PFSK-1 (cell line): ENCODE data around the gene GNB1L.

Source experiments
- FOXP2 ChIP-seq: optimal IDR thresholded peaks from 2 replicates; pipeline ENCODE3; 2011; ENCODE audit warnings: borderline replicate concordance, control low read depth, inconsistent platforms; ENCODE audit not compliant: insufficient read depth; ENCODE audit errors: extremely low read length, extremely low read depth
- POLR2AphosphoS5 ChIP-seq: IDR thresholded peaks from 2 replicates; pipeline ENCODE4 v1.6.1; 2012; ENCODE audit warnings: low read depth, mild to moderate bottlenecking, control low read depth, low read length, moderate library complexity
- REST ChIP-seq, 2 experiments: IDR thresholded peaks; 2 replicates each; pipeline versions ENCODE4 v1.6.1 to v1.8.0; 2011 to 2012; ENCODE audit warnings: low read depth in 2 of 2, low read length in 2 of 2, control low read depth in 1 of 2, inconsistent platforms in 1 of 2, mild to moderate bottlenecking in 1 of 2, moderate library complexity in 1 of 2; ENCODE audit not compliant: insufficient read depth in 1 of 2
- SIN3A ChIP-seq: IDR thresholded peaks from 2 replicates; pipeline ENCODE4 v1.6.1; 2012; ENCODE audit warnings: mild to moderate bottlenecking, low read length, moderate library complexity, borderline replicate concordance; ENCODE audit not compliant: insufficient read depth
- TAF1 ChIP-seq: IDR thresholded peaks from 2 replicates; pipeline ENCODE4 v1.6.1; 2012; ENCODE audit warnings: low read length, control low read depth, borderline replicate concordance; ENCODE audit not compliant: insufficient read depth

The GNB1L gene

GRCh38 chr22:19872779-19873137 is 18.1 kb upstream of the GNB1L start:
- TF ChIP-seq REST (IDR thresholded peaks at IDR 0.05; ENCODE audit: insufficient read depth in 1 of 2, low read depth in 2 of 2, low read length in 2 of 2): no peak

- TF ChIP-seq REST (IDR thresholded peaks at IDR 0.05; ENCODE audit: insufficient read depth in 1 of 2, low read depth in 2 of 2, low read length in 2 of 2): no peak
- TF ChIP-seq FOXP2: no peak
- no peak for TF ChIP-seq SIN3A
- no peak for TF ChIP-seq TAF1
- no peak for TF ChIP-seq POLR2AphosphoS5
Observed at GRCh38 chr22:19871845-19872778, 17.4 kb upstream of the GNB1L start.

- TF ChIP-seq REST (IDR thresholded peaks at IDR 0.05; ENCODE audit: insufficient read depth in 1 of 2, low read depth in 2 of 2, low read length in 2 of 2) (no peak), TAF1 (no peak), FOXP2 (no peak), SIN3A (no peak), POLR2AphosphoS5 (no peak)
Observed at GRCh38 chr22:19871023-19871844, 16.6 kb upstream of the GNB1L start.

GRCh38 chr22:19870153-19871022 is 15.7 kb upstream of the GNB1L start:
- TF ChIP-seq REST (IDR thresholded peaks at IDR 0.05; ENCODE audit: insufficient read depth in 1 of 2, low read depth in 2 of 2, low read length in 2 of 2) (no peak), SIN3A (no peak), POLR2AphosphoS5 (no peak), FOXP2 (no peak), TAF1 (no peak)
